Right renal pelvis (tissue), 4 donors: Measurements from ENCODE around the gene LRRC3. TPM values are rescaled to one million over a fixed set of nuclear protein-coding genes. Genes with fewer than 3 reads are reported as not detected.
"Not testable (repeated sequence)": the region's sequence is repeated elsewhere in the genome, so short reads cannot be mapped to it uniquely, and the experiment has no call there.

Experiments used
- DNase-seq, 4 donors: peaks; one replicate each; pipeline ENCODE4 v3.0.0-alpha.2; 2013; ENCODE audit warnings: low read depth in 4 of 4, low spot score in 3 of 4, missing footprints in 1 of 4
- polyA plus RNA-seq, 4 donors: library from polyadenylated mRNA; unstranded; fragments of 120-200 nt; gene quantifications; one replicate each; pipeline ENCODE4 v1.2.1, GENCODE V29; 2013; ENCODE audit not compliant: insufficient read length in 4 of 4

Gene LRRC3
- polyA plus RNA-seq = 1 to 10 TPM; 4.3 to 5.4 (median 4.9) TPM

DNA sequence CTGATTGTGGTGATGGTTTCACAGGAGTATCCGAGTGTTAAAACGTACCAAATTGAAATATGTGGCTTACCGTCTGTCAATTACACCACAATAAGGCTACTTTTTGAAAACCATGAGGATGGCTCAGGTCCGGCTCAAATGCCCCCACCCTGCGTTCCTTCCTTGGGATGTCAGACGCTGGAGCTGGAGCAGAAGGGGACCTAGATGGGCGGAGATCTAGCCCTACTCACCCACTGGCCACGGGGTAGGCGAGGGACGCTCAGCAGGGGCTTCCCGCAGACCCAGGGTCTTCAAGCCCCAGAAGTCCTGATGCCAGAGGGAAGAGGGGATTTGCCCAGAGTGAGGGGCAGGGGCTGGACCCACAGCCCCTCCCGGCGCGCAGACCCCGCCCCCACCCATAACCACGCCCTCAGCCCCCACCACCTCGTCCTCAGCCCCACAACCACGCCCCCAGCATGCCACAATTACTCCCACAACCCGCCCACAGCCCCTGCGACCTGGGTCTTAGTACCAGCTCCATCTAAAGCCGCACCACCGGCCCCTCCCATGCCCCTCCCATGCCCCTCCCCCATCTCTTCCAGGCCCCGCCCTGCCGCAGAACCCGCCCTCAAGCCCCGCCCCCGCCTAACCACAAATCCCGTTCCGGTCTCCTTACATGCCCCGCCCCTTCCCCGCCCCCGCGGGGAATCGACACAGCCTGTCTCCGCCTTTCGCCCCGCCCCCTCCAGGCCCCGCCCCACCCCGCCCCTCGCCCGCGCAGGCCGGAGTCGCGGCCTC lies at the start of gene LRRC3:
Gene LRRC3, plus strand, starts transcription at position 764 of the 777 bp plus-strand sequence. CDS start 1,135 bp downstream, outside the sequence.
- peak in 3 of 4 donors; percentile 69 to 76 (median 69) for DNase-seq

DNA sequence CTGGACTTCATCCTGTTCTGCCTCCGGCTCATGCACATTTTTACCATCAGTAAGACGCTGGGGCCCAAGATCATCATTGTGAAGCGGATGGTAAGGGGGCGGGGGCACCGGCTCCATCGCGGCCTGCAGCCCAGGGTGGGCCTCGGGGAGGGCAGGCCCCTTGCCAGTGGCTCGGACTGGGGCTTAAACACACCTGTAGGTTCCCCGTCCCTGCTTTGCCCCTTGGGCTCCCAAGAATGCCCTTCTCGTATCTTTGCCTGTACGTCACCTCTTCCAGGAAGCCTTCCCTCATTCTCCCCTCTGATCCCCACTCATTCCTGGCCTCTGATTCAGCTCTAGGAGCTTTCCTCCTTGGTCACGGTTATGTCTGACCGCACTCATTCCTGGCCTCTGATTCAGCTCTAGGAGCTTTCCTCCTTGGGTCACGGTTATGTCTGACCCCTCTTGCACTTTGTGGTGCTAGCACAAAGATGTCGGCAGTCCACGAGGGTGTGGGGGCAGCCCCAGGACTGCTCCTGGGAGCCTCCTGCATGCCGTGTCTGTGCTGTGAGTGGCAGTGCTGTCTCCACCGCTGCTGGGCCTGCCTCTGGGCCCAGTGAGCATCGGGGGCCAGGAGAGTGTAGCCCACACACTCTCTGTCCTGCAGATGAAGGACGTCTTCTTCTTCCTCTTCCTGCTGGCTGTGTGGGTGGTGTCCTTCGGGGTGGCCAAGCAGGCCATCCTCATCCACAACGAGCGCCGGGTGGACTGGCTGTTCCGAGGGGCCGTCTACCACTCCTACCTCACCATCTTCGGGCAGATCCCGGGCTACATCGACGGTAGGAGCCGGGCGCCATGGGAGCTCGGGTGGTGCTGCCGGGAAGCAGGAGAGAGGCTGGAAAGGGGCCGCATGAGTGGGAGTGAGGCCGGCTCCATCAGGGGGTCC lies 49.1 kb upstream of the LRRC3 start:
- DNase-seq = no peak

DNA sequence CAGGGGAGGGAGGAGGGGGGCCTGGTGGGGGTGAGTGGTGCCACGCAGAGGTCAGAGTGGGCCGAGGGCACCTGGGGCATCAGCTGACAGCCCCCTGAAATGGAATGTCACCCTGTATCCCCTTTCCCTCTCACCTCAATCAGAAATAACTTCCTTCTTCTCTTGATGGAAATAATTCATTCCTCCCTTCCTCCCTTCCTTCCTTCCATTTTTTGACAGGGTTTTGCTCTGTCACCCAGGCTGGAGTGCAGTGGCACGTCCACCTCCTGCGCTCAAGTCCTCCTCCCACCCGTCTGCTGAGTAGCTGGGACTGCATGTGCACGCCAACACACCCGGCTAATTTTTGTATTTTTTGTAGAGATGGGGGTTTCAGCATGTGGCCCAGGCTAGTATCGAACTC lies 48.4 kb upstream of the LRRC3 start:
- no peak for DNase-seq

DNA sequence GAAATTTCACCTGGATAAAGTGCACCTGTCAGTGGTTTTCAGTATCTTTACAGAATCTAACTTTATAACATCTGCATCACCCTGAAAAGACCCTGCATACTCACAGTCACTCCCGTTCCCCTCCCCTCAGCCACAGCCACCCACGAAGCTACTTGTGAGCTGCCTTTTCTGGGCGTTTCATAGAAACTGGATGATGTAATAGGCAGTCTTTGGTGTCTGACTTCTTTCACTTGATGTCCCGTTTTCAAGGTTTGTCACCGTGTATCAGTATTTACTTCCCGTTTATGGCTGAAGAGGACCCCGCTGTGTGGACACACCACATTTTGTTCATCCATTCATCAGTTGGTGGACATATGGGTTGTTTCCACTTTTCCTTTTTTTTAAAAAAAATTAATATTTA lies 47.8 kb upstream of the LRRC3 start:
- no peak for DNase-seq

DNA sequence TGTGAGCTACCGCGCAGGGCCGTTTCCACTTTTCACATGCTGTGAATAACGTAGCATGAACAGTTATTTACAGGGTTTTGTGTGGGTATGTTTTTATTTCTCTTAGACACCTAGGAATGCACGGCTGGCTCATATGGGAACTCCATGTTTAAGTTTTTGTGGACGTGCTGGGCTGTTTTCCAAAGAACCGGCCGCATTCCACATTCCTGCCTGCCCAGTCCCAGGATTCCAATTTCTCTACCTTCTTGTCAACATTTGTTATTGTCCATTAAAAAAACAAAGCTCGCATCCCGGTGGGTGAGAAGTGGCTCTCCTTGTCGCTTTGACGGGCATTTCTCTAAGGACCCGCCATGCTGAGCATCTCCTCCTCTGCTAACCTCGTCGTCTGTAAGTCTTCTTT lies 47.1 kb upstream of the LRRC3 start:
- DNase-seq = no peak

- no peak for DNase-seq
Measured at GRCh38 chr21:44413566-44414290, 41.6 kb upstream of the LRRC3 start.

DNA sequence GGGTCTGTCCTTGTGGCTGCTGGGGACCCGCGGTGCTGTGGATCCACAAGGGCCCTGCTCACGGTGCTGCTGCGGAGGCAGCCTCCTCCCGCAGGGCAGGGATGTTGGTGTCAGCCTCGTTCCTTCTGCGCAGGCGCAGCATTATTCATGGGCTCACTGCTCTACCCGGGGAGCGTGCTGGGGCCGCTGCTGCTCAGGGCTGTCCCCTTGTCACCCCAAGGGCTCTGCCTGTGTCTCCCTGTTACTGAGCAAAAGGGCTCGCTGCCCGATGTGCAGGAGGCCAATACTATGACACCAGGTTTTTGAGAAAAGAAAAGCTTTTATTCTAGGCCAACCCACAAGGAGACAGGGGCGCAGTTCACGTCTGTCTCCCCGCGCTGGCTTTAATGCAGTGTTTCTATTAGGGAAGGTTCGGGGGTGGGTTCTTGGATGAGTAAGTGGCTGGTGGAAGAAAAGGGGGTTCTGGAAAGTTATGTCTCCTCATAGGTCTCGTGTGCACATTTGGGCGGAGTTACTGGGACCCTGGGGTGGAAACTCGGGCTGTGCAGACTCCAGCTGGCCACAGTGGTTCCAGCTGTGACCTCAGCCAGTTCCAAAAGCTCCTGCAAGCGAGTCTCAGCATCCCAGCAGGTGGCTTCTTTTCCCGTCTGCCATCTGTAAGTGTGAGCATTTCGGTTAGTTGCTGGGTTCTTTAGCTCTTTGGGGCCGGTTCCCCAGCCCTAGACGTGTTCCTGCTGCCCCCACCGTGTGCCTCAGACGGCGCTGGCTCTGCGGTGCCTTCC lies 40.8 kb upstream of the LRRC3 start:
- DNase-seq = no peak

- no peak for DNase-seq
Measured at GRCh38 chr21:44415073-44416025, 40.0 kb upstream of the LRRC3 start.

DNA sequence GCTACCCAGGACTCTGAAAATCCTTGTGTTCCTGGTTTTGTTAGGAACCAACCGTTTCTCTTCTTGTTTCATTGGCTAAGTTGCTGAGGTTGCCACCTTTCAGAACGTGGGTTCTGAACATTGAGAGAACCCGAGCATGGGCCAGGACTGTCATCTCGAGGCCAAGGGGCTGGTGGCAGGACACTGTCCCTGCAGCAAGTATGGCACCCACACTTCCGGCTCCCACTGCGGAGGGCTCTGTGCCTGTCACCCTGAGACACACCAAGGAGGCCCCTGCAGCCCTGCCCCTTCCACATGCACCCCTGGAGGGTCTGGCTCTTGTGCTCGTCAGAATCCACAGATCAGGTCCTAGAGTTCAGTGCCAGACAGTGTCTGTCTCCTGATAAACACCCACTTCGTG lies 39.1 kb upstream of the LRRC3 start:
- no peak for DNase-seq

DNA sequence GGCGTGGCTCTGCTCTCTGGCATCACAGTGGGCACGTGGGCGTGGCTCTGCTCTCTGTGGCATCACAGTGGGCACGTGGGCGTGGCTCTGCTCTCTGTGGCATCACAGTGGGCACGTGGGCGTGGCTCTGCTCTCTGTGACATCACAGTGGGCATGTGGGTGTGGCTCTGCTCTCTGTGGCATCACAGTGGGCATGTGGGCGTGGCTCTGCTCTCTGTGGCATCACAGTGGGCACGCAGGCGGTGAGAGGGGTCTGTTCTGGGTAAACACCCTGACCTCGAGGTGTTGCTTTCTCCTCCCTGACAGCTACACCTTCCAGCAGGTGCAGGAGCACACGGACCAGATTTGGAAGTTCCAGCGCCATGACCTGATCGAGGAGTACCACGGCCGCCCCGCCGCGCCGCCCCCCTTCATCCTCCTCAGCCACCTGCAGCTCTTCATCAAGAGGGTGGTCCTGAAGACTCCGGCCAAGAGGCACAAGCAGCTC lies 37.6 kb upstream of the LRRC3 start:
- not testable (repeated sequence) for DNase-seq

GRCh38 chr21:44418108-44418875 lies 37.0 kb upstream of the LRRC3 start:
- DNase-seq = no peak

DNA sequence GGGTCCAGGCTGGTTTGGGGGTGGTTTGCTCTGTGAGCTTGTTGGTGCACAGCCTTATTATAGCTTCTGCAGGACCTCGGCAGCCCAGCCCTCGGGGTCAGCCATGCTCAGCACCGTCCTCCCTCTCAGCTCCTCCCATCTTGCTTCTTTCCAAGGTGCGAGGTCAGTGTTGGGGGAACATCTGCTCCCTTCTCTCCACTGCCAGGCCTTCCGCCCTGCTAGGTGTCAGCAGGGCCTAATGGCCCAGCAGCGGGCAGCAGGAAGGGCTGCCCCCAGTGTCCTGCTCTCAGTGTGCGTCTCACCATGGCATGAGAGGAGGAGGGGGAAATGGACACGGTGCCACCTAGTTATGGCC lies 36.5 kb upstream of the LRRC3 start:
- no peak for DNase-seq

DNA sequence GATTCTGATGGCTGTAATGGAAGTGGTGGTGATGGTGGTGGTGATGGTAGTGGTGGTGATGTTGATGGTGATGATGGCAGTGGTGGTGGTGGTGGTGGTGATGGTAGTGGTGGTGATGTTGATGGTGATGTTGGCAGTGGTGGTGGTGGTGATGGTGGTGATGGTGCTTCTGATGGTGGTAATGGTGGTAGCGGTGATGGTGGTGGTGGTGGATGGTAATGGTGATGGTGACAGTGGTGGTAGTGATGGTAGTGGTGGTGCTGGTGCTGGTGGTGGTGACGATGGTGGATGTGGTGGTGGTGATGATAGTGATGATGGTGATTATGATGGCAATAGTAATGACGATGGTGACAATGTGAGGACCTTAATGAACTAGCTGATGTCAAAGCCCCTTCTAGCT lies 35.6 kb upstream of the LRRC3 start:
- no peak for DNase-seq

DNA sequence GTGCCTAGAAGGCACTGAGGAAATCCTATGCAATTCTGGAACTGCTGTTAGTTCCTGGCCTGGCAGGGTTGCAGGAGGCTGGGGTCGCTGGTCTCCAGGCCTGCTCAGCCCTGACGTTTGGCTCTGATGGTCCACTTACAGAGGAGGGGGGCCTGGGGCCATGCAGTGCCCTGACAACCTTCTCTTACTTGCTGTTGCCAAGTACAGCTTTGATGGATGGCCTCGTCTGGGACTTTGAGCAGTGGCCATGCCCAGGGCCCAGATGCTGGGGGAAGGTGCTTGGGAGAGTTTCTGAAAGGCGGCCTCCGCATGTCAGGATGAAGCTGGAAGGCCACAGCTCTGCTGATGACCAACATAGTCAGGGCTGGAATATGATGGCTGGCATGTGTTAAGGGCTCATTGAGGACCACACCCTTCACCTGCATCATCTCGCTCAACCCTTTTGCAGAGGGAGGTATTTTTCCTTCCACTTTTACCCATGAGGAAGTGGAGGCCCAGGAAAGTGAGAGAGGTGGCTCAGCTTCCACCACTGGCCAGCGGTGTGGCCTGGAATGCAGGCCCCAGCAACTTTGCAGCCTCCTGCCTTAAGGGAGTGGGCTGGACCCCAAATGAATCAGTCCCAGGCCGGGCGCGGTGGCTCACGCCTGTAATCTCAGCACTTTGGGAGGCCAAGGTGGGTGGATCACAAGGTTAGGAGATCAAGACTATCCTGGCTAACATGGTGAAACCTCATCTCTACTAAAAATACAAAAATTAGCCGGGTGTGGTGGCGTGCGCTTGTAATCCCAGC lies 34.7 kb upstream of the LRRC3 start:
- DNase-seq = no peak

DNA sequence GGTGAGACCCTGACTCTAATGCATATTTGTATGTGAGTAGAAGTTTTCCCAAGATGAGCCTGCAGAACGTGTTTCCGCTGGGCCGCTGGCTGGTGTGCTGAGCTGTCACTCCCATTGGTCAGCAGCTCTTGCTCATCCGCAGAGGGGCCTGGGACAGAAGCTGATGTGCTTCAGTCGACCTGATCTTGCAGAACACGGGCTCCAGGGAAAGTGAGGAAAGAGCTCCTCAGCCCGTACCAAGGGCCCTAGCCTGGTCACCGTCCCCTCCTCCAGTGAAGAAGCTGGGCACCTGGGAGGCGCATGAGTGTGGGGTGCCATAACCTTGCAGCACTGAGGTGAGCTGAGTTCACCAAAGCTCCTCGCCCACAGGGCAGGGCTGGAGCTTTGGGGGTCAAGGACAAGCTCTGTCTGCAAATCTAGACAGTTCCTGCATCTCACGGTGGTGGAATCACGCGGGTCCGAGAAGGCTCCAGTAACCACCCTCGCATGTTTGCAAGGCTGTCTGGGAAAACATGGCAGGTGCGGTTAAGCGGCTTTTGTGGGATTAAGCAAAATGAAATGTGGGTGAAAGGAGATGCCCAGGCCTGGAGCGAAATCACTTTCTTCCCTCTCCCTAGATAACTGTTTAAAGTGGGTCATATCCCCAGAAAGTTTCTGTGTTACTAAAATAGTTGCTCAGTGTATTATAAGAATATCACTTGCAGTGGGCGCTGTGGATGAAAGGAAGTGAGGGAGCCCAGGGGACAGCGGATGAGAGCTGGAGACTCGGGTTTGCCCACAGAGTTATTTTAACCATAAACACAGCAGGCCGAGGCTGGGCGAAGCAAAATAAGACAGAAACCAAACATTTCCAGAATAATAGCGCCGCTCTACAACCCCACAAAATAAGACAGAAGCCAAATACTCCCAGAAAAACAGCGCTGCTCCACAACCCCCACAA lies 33.1 kb upstream of the LRRC3 start:
- DNase-seq = no peak

GRCh38 chr21:44423312-44423821 lies 31.9 kb upstream of the LRRC3 start:
- no peak for DNase-seq
